SK-N-SH (cell line): Measurements from ENCODE around the gene SPTSSB. TPM values are rescaled to one million over a fixed set of nuclear protein-coding genes. Genes with fewer than 3 reads are reported as not detected.

ENCODE experiments used
- CTCF ChIA-PET: fragments of 300-600, 350-600 bp; formaldehyde crosslinking; extraction: SDS; loops from one replicate; lab custom pipeline; 2021; lab: Yijun Ruan, JAX
- POLR2A ChIA-PET: fragments of 350-600 bp; sonication (Branson Sonifier 250); formaldehyde crosslinking; extraction: SDS; loops from one replicate; lab custom pipeline; 2020; ENCODE audit warnings: antibody characterized with exemption, inconsistent platforms; lab: Yijun Ruan, JAX
- DNase-seq: peaks from one replicate; pipeline ENCODE4 v3.0.0; 2012
- H2AFZ ChIP-seq: fragments of 200-600 bp; sonication (generic); 2 replicates; pipeline ENCODE4 v1.8.1; 2016; ENCODE audit warnings: antibody characterized with exemption, mild to moderate bottlenecking, low read depth
- H3F3A ChIP-seq: fragments of 200-600 bp; sonication (generic); replicated peaks from 2 replicates; pipeline ENCODE3; 2016; ENCODE audit warnings: antibody characterized with exemption, mild to moderate bottlenecking; ENCODE audit not compliant: insufficient read depth
- H3K27ac ChIP-seq, 2 experiments: fragments of 200-500 bp in 1 of 2; fragments of 200-600 bp in 1 of 2; sonication (Bioruptor generic) in 1 of 2; sonication (generic), shearing (Covaris generic) in 1 of 2; 2 replicates each; pipeline versions ENCODE4 v1.5.1 to v1.6.1; 2014 to 2016; ENCODE audit warnings: low read depth in 2 of 2, inconsistent platforms in 1 of 2, low read length in 1 of 2, mild to moderate bottlenecking in 1 of 2, mixed read lengths in 1 of 2
- H3K27me3 ChIP-seq: fragments of 200-600 bp; sonication (generic), shearing (Covaris generic); 2 replicates; pipeline ENCODE4 v1.6.1; 2016; ENCODE audit warnings: mixed run types; ENCODE audit not compliant: insufficient read depth
- H3K36me3 ChIP-seq, 2 experiments: fragments of 200-500 bp in 1 of 2; fragments of 200-600 bp in 1 of 2; sonication (Bioruptor generic) in 1 of 2; sonication (generic) in 1 of 2; replicated peaks in 1 of 2; 2 replicates each; pipeline versions ENCODE3 to v1.5.1; 2014 to 2016; ENCODE audit warnings: low read length in 1 of 2, mild to moderate bottlenecking in 1 of 2; ENCODE audit not compliant: insufficient read depth in 2 of 2, control insufficient read depth in 1 of 2
- H3K4me1 ChIP-seq, 2 experiments: fragments of 200-500 bp in 1 of 2; fragments of 200-600 bp in 1 of 2; sonication (Bioruptor generic) in 1 of 2; sonication (generic), shearing (Covaris generic) in 1 of 2; 2 replicates each; pipeline versions ENCODE4 v1.5.1 to v1.6.1; 2014 to 2016; ENCODE audit warnings: low read depth in 1 of 2, low read length in 1 of 2, mixed run types in 1 of 2; ENCODE audit not compliant: insufficient read depth in 2 of 2, control insufficient read depth in 1 of 2
- H3K4me2 ChIP-seq: fragments of 200-600 bp; sonication (generic), shearing (Covaris generic); 2 replicates; pipeline ENCODE4 v1.6.1; 2017; ENCODE audit warnings: mixed run types
- H3K4me3 ChIP-seq, 2 experiments: fragments of 200-500 bp in 1 of 2; fragments of 200-600 bp in 1 of 2; sonication (Bioruptor generic) in 1 of 2; sonication (generic), shearing (Covaris generic) in 1 of 2; 2 replicates each; pipeline versions ENCODE4 v1.5.1 to v1.8.1; 2014 to 2016; ENCODE audit warnings: low read depth in 2 of 2, inconsistent platforms in 1 of 2, low read length in 1 of 2, mild to moderate bottlenecking in 1 of 2, mixed read lengths in 1 of 2, moderate library complexity in 1 of 2
- H3K79me2 ChIP-seq: fragments of 200-600 bp; sonication (generic); 2 replicates; pipeline ENCODE4 v1.8.1; 2017; ENCODE audit warnings: mild to moderate bottlenecking; ENCODE audit not compliant: insufficient read depth
- H3K9ac ChIP-seq: fragments of 200-600 bp; sonication (generic); 2 replicates; pipeline ENCODE4 v1.6.1; 2017; ENCODE audit warnings: mixed run types
- H3K9me2 ChIP-seq: fragments of 200-600 bp; sonication (generic); 2 replicates; pipeline ENCODE4 v1.6.1; 2017; ENCODE audit warnings: mixed run types
- H3K9me3 ChIP-seq: fragments of 200-600 bp; sonication (generic); 2 replicates; pipeline ENCODE4 v1.6.1; 2017; ENCODE audit warnings: mixed run types, mild to moderate bottlenecking, moderate library complexity
- H4K20me1 ChIP-seq: fragments of 200-600 bp; sonication (generic); 2 replicates; pipeline ENCODE4 v1.6.1; 2017; ENCODE audit warnings: mild to moderate bottlenecking, mixed run types; ENCODE audit not compliant: insufficient read depth
- EP300 ChIP-seq, 2 experiments: IDR thresholded peaks; 2 replicates each; pipeline versions ENCODE4 v1.4.0 to v1.6.1; 2012; ENCODE audit warnings: borderline replicate concordance in 1 of 2, low read depth in 1 of 2, low read length in 1 of 2
- FOXM1 ChIP-seq: IDR thresholded peaks from 2 replicates; pipeline ENCODE4 v1.4.0; 2012; ENCODE audit warnings: low read depth, mild to moderate bottlenecking
- NFIC ChIP-seq: IDR thresholded peaks from 2 replicates; pipeline ENCODE4 v1.4.0; 2012; ENCODE audit warnings: borderline replicate concordance
- RCOR1 ChIP-seq: fragments of 150-350 bp; IDR thresholded peaks from 2 replicates; pipeline ENCODE4 v1.6.1; 2017; ENCODE audit warnings: antibody characterized with exemption, low read length
- RFX5 ChIP-seq: IDR thresholded peaks from 2 replicates; pipeline ENCODE4 v1.6.1; 2012; ENCODE audit warnings: mild to moderate bottlenecking, improper control_type of control experiment, low read length
- RXRA ChIP-seq: IDR thresholded peaks from 2 replicates; pipeline ENCODE4 v1.4.0; 2012; ENCODE audit warnings: low read depth, mild to moderate bottlenecking, borderline replicate concordance
- TAF1 ChIP-seq: IDR thresholded peaks from 2 replicates; pipeline ENCODE4 v1.6.1; 2012; ENCODE audit warnings: low read depth, mild to moderate bottlenecking, low read length, moderate library complexity, borderline replicate concordance
- whole genome bisulfite sequencing: methylation state at CpG from one replicate; pipeline ENCODE4 v1.1.6; 2017; ENCODE audit warnings: low lambda C conversion rate; 5-methylcytosine and 5-hydroxymethylcytosine counted together
- polyA plus RNA-seq, 3 experiments: library from polyadenylated mRNA; depleted of rRNA; stranded (reverse); fragments of >200 nt; gene quantifications; 2 replicates each; pipeline ENCODE4 v1.2.3, GENCODE V29; 2012
- TF ChIP-seq, protein P1 (sequence below): fragments of 150-350 bp; IDR thresholded peaks from 2 replicates; pipeline ENCODE4 v1.6.1; 2017; ENCODE audit warnings: antibody characterized with exemption, low read length, low read depth, borderline replicate concordance
- TF ChIP-seq, protein P2 (sequence below): IDR thresholded peaks from 2 replicates; pipeline ENCODE4 v1.6.1; 2012; ENCODE audit warnings: mild to moderate bottlenecking, low read depth, low read length, moderate library complexity
- TF ChIP-seq, protein P3 (sequence below): IDR thresholded peaks from 2 replicates; pipeline ENCODE4; 2012

The SPTSSB gene
- polyA plus RNA-seq, 1 of the 3 experiments (the other 2 are of a cell fraction): 0.07 TPM

DNA sequence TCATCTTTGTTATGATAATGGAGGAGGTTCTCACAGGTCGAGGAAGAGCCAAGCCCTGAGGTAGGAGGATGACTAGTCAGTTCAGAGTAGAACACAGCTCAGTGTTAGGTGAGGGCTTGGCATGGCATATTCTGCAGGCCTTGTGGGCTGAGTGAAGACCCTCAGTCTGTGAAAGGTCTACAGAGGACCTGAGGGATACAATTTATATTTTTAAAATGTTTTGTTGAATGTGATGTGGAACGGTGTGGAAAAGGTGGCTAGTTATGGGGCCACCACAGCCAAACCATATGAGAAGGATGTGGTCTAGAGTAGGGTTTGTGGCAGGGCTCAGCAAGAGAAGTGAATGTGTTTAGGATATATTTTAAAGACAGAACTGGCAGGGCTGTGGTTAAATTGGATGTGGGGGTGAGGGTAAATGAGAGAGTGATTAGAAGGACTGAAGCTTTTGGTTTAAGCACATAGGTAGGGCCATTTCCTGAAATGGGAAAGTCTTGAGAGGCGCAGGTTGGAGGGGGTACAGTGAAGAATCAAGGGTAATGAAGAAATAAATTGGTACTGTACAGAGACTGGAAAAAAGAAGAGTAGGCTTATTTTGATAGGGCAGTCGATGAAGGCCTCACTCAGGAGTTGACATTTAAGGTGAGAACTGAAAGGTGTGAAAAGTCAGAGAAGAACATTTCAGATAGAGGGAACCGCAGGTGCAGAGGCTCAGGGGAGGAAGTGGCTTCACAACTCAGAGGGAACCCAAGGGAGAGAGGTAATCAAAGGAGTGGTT is 60.5 kb downstream of the SPTSSB start:
- no peak overlapping the region for H3K4me3 ChIP-seq
- H3K9ac ChIP-seq: no peak overlapping the region
- H2AFZ ChIP-seq: no peak overlapping the region
- POLR2A ChIA-PET: no interaction called here
- TF ChIP-seq NFIC (no peak), RFX5 (no peak), RCOR1 (no peak), TAF1 (no peak), FOXM1 (no peak), EP300 (IDR thresholded peaks at IDR 0.05; ENCODE audit: borderline replicate concordance in 1 of 2, low read depth in 1 of 2, low read length in 1 of 2) (no peak), RXRA (no peak)
- TF ChIP-seq, protein P1, sequence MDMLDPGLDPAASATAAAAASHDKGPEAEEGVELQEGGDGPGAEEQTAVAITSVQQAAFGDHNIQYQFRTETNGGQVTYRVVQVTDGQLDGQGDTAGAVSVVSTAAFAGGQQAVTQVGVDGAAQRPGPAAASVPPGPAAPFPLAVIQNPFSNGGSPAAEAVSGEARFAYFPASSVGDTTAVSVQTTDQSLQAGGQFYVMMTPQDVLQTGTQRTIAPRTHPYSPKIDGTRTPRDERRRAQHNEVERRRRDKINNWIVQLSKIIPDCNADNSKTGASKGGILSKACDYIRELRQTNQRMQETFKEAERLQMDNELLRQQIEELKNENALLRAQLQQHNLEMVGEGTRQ: no peak
- TF ChIP-seq, protein P2, sequence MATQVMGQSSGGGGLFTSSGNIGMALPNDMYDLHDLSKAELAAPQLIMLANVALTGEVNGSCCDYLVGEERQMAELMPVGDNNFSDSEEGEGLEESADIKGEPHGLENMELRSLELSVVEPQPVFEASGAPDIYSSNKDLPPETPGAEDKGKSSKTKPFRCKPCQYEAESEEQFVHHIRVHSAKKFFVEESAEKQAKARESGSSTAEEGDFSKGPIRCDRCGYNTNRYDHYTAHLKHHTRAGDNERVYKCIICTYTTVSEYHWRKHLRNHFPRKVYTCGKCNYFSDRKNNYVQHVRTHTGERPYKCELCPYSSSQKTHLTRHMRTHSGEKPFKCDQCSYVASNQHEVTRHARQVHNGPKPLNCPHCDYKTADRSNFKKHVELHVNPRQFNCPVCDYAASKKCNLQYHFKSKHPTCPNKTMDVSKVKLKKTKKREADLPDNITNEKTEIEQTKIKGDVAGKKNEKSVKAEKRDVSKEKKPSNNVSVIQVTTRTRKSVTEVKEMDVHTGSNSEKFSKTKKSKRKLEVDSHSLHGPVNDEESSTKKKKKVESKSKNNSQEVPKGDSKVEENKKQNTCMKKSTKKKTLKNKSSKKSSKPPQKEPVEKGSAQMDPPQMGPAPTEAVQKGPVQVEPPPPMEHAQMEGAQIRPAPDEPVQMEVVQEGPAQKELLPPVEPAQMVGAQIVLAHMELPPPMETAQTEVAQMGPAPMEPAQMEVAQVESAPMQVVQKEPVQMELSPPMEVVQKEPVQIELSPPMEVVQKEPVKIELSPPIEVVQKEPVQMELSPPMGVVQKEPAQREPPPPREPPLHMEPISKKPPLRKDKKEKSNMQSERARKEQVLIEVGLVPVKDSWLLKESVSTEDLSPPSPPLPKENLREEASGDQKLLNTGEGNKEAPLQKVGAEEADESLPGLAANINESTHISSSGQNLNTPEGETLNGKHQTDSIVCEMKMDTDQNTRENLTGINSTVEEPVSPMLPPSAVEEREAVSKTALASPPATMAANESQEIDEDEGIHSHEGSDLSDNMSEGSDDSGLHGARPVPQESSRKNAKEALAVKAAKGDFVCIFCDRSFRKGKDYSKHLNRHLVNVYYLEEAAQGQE: no peak
- TF ChIP-seq, protein P3, sequence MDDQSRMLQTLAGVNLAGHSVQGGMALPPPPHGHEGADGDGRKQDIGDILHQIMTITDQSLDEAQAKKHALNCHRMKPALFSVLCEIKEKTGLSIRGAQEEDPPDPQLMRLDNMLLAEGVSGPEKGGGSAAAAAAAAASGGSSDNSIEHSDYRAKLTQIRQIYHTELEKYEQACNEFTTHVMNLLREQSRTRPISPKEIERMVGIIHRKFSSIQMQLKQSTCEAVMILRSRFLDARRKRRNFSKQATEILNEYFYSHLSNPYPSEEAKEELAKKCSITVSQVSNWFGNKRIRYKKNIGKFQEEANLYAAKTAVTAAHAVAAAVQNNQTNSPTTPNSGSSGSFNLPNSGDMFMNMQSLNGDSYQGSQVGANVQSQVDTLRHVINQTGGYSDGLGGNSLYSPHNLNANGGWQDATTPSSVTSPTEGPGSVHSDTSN: no peak
- H3K36me3 ChIP-seq: no peaks in the 10 kb centered on the region
- H3K27me3 ChIP-seq: no peaks in the 10 kb centered on the region
- H3K4me2 ChIP-seq: no peak overlapping the region
- H3K9me2 ChIP-seq: no peaks in the 10 kb centered on the region
- no peaks in the 10 kb centered on the region for H3K9me3 ChIP-seq
- no peaks in the 10 kb centered on the region for H3K4me1 ChIP-seq
- no peak overlapping the region for H3K27ac ChIP-seq
- WGBS: 36% methylated on average over 5 of the region's 5 CpGs
- no peaks in the 10 kb centered on the region for H3F3A ChIP-seq
- CTCF ChIA-PET: no interaction called here
- no peak for DNase-seq
- no peaks in the 10 kb centered on the region for H4K20me1 ChIP-seq
- H3K79me2 ChIP-seq: no peaks in the 10 kb centered on the region
